OCI-LY1 (cell line): ENCODE results near the gene ACADL.

ENCODE experiments used
- EZH2 ChIP-seq: fragments of 200-600 bp; sonication (generic), shearing (Covaris generic); IDR thresholded peaks from 2 replicates; pipeline ENCODE4 v1.8.0; 2017; ENCODE audit warnings: borderline replicate concordance, mixed run types, mild to moderate bottlenecking, antibody characterized with exemption, low read length, moderate library complexity, mixed read lengths
- TF ChIP-seq, protein P1 (sequence below): fragments of 200-600 bp; sonication (generic), shearing (Covaris generic); IDR thresholded peaks from 2 replicates; pipeline ENCODE4 v1.5.1; 2017; ENCODE audit warnings: mild to moderate bottlenecking, antibody characterized with exemption, low read length, moderate library complexity, mixed read lengths

- TF ChIP-seq, protein P1, sequence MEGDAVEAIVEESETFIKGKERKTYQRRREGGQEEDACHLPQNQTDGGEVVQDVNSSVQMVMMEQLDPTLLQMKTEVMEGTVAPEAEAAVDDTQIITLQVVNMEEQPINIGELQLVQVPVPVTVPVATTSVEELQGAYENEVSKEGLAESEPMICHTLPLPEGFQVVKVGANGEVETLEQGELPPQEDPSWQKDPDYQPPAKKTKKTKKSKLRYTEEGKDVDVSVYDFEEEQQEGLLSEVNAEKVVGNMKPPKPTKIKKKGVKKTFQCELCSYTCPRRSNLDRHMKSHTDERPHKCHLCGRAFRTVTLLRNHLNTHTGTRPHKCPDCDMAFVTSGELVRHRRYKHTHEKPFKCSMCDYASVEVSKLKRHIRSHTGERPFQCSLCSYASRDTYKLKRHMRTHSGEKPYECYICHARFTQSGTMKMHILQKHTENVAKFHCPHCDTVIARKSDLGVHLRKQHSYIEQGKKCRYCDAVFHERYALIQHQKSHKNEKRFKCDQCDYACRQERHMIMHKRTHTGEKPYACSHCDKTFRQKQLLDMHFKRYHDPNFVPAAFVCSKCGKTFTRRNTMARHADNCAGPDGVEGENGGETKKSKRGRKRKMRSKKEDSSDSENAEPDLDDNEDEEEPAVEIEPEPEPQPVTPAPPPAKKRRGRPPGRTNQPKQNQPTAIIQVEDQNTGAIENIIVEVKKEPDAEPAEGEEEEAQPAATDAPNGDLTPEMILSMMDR: no peak
- TF ChIP-seq EZH2: no peak
Measured at GRCh38 chr2:210227290-210228088, 2.2 kb upstream of the ACADL start.
